DOHH2 (cell line): ENCODE data around the gene MELTF.

Source experiments
- EZH2phosphoT487 ChIP-seq: fragments of 200-600 bp; sonication (generic); IDR thresholded peaks from 2 replicates; pipeline ENCODE4 v1.6.1; 2017; ENCODE audit warnings: borderline replicate concordance, mild to moderate bottlenecking, antibody characterized with exemption, low read length, moderate library complexity, mixed read lengths
- TF ChIP-seq, protein P1 (sequence below): fragments of 200-600 bp; sonication (generic); IDR thresholded peaks from one replicate; pipeline ENCODE4 v1.5.1; 2014; ENCODE audit warnings: antibody characterized with exemption, mild to moderate bottlenecking, low read depth, low read length; ENCODE audit not compliant: poor library complexity, severe bottlenecking

DNA sequence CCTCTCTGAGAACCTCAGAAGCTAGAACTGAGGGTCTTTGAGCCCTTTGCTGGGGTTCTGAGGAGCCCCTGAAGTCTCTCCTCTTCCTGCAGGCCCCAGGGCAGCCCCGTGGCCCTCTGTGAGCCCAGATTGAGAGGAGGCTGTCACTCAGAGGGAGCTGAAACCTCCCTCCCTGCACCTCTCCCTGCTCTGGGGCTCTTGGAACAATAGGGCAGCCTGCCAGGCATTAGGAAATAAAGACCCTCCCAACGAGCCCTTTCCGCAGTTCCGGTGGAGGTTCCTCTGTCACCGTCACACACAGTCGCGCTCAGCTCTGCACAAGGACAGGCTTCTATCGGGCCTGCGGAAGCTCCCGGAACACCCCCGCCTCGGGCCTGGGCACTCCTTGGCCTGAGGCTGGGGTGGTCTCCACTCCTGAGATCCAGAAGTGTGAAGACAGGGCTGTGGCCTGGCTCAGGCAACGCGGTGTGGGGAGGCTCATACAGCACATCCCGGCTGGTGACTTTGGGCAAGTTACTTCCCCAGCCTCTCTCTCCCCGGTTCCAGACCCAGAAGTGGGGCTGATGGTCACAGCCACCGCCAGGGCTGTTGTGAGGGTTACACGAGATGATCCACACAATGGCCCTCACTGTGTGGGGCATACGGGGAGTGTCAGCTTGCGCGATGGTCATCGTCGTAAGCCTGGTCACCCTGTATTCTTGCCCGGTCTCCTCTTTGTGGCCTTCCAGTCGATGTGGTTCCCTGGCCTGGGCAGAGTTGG is 17.7 kb downstream of the MELTF start:
- TF ChIP-seq, protein P1, sequence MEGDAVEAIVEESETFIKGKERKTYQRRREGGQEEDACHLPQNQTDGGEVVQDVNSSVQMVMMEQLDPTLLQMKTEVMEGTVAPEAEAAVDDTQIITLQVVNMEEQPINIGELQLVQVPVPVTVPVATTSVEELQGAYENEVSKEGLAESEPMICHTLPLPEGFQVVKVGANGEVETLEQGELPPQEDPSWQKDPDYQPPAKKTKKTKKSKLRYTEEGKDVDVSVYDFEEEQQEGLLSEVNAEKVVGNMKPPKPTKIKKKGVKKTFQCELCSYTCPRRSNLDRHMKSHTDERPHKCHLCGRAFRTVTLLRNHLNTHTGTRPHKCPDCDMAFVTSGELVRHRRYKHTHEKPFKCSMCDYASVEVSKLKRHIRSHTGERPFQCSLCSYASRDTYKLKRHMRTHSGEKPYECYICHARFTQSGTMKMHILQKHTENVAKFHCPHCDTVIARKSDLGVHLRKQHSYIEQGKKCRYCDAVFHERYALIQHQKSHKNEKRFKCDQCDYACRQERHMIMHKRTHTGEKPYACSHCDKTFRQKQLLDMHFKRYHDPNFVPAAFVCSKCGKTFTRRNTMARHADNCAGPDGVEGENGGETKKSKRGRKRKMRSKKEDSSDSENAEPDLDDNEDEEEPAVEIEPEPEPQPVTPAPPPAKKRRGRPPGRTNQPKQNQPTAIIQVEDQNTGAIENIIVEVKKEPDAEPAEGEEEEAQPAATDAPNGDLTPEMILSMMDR, result no peak
- TF ChIP-seq EZH2phosphoT487, result no peak
